Tibial nerve (tissue), 4 donors: ENCODE results near the gene MGLL. TPM values are rescaled to one million over a fixed set of nuclear protein-coding genes. Genes with fewer than 3 reads are reported as not detected.

Source experiments
- DNase-seq, 2 donors: peaks; one replicate each; pipeline ENCODE4 v3.0.0-alpha.2; 2019; ENCODE audit warnings: low spot score in 2 of 2
- H3K27ac ChIP-seq, 4 donors: fragments of 200-600 bp; sonication (generic) in 3 of 4; one replicate each; pipeline ENCODE4 v1.5.1; 2017 to 2019; ENCODE audit warnings: mild to moderate bottlenecking in 1 of 4
- H3K27me3 ChIP-seq, 2 donors: fragments of 200-600 bp; sonication (generic) in 1 of 2; one replicate each; pipeline versions ENCODE4 v1.5.1 to v1.6.0; 2017 to 2019
- H3K36me3 ChIP-seq, 3 donors: fragments of 200-600 bp; sonication (generic); one replicate each; pipeline ENCODE4 v1.5.1; 2018 to 2019
- H3K4me1 ChIP-seq, 4 donors: fragments of 200-600 bp; sonication (generic) in 3 of 4; one replicate each; pipeline ENCODE4 v1.5.1; 2017 to 2019
- H3K4me3 ChIP-seq, 4 donors: fragments of 200-600 bp; sonication (generic) in 3 of 4; one replicate each; pipeline ENCODE4 v1.5.1; 2017 to 2019; ENCODE audit warnings: mild to moderate bottlenecking in 1 of 4, moderate library complexity in 1 of 4
- H3K9me3 ChIP-seq, 4 donors: fragments of 200-600 bp; sonication (generic) in 3 of 4; one replicate each; pipeline ENCODE4 v1.5.1; 2017 to 2019
- CTCF ChIP-seq, 5 experiments: fragments of 200-600 bp in 3 of 5; fragments of 450-650 bp in 2 of 5; sonication (generic) in 3 of 5; IDR thresholded peaks; one replicate each; pipeline ENCODE4 v1.5.1; 2016 to 2019; ENCODE audit warnings: antibody characterized with exemption in 5 of 5, mild to moderate bottlenecking in 3 of 5, moderate library complexity in 2 of 5
- EP300 ChIP-seq, 2 donors: sonication (generic); formaldehyde crosslinking; IDR thresholded peaks; one replicate each; pipeline ENCODE4 v1.6.1; 2017; ENCODE audit warnings: antibody characterized with exemption in 2 of 2, mild to moderate bottlenecking in 1 of 2
- POLR2A ChIP-seq, 2 donors: fragments of 450-650 bp; IDR thresholded peaks; one replicate each; pipeline ENCODE4 v1.6.1; 2017; ENCODE audit warnings: antibody characterized with exemption in 2 of 2, mild to moderate bottlenecking in 2 of 2, moderate library complexity in 2 of 2
- whole genome bisulfite sequencing, 2 donors: methylation state at CpG; one replicate each; pipeline ENCODE4 v1.1.5; 2018; 5-methylcytosine and 5-hydroxymethylcytosine counted together
- total RNA-seq, 4 donors: library from RNA; depleted of rRNA; stranded (reverse); fragments of >200 nt; gene quantifications; one replicate each; pipeline ENCODE4 v1.1.0, GENCODE V29; 2016

Gene MGLL
- total RNA-seq, 4 donors from 2014 or later: 67.5 to 96.6 (median 86.1) TPM

GRCh38 chr3:127720985-127721935, 101.1 kb downstream of the MGLL start:
- WGBS, 2 donors: 90 to 92% methylated on average over 17 of the region's 17 CpGs
- no peak overlapping the region for H3K27ac ChIP-seq

GRCh38 chr3:127720161-127720823, 102.0 kb downstream of the MGLL start:
- no peaks in the 10 kb centered on the region for H3K27me3 ChIP-seq
- peaks cover 0 to 31% (median 0%) of the 10 kb centered on the region in 3 donors for H3K36me3 ChIP-seq
- no peak for DNase-seq
- TF ChIP-seq EP300 (IDR thresholded peaks at IDR 0.05): no peak
- no peak for TF ChIP-seq CTCF (IDR thresholded peaks at IDR 0.05)
- TF ChIP-seq POLR2A (IDR thresholded peaks at IDR 0.05): no peak
- H3K4me1 ChIP-seq: peaks cover 0 to 37% (median 0%) of the 10 kb centered on the region in 4 donors
- H3K9me3 ChIP-seq: no peaks in the 10 kb centered on the region
- H3K27ac ChIP-seq: no peak overlapping the region
- H3K4me3 ChIP-seq: no peak overlapping the region
- WGBS, 2 donors: 86 to 93% methylated on average over 15 of the region's 15 CpGs

More at GRCh38 chr3:127720985-127721935, 101.1 kb downstream of the MGLL start:
- H3K27me3 ChIP-seq: no peaks in the 10 kb centered on the region
- no peak for DNase-seq
- no peaks in the 10 kb centered on the region for H3K9me3 ChIP-seq
- H3K4me3 ChIP-seq: no peak overlapping the region
- H3K4me1 ChIP-seq: peaks cover 0 to 29% (median 0%) of the 10 kb centered on the region in 4 donors
- peaks cover 0 to 25% (median 0%) of the 10 kb centered on the region in 3 donors for H3K36me3 ChIP-seq
- TF ChIP-seq EP300 (IDR thresholded peaks at IDR 0.05): no peak
- no peak for TF ChIP-seq POLR2A (IDR thresholded peaks at IDR 0.05)
- TF ChIP-seq CTCF (IDR thresholded peaks at IDR 0.05): no peak

DNA sequence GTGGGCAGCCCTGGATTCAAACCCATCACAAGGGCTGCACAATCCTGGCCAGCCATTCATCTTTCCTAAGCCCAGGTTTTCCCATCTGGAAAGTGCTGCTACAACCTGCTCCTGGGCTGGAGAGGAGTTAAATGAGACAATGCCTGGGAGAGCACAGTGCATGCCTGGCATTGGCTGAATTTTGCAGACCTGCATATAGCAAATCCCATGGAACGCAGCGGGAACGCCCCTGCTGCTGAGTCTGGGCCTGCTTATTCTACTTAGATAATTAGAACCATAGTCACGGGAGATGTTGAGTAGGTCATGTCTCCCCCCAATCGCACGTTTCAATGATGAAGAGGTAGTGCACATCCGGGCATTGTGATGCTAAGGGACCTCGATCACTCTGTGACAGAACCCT, 102.9 kb downstream of the MGLL start:
- peaks cover 0 to 44% (median 0%) of the 10 kb centered on the region in 4 donors for H3K4me1 ChIP-seq

DNA sequence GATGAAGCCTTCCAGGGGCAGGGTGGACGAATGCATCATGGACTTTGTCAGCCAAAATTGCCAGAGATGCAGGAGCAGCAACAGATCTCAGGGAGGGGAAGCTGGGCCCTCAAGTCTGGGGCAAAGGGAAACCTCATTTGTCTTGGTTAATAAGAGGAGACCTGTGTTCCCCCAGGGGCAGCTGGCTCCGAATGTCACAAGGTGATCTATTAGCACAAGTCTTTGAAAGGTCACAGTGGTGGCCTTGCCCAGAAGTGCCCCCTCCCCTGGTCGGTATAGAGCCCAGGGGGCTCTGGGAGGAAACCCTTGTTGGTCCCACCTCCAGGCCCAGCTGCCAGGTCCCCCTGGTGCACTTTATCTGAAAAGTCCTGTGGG, 103.4 kb downstream of the MGLL start:
- Histone ChIP-seq H3K27me3 (no peaks in the 10 kb centered on the region), H3K36me3 (peaks cover 0 to 36% (median 0%) of the 10 kb centered on the region in 3 donors), H3K4me1 (peaks cover 0 to 47% (median 0%) of the 10 kb centered on the region in 4 donors), H3K27ac (no peak overlapping the region), H3K9me3 (no peaks in the 10 kb centered on the region), H3K4me3 (no peak overlapping the region)
- WGBS, 2 donors: 50 to 71% methylated on average over 3 of the region's 3 CpGs
- TF ChIP-seq CTCF (IDR thresholded peaks at IDR 0.05) (no peak), POLR2A (IDR thresholded peaks at IDR 0.05) (no peak), EP300 (IDR thresholded peaks at IDR 0.05) (no peak)
- no peak for DNase-seq

More for the DNA sequence above, 102.9 kb downstream of the MGLL start:
- no peak overlapping the region for H3K27ac ChIP-seq
- H3K9me3 ChIP-seq: no peaks in the 10 kb centered on the region
- no peaks in the 10 kb centered on the region for H3K27me3 ChIP-seq
- H3K36me3 ChIP-seq: peaks cover 0 to 36% (median 0%) of the 10 kb centered on the region in 3 donors
- WGBS, 2 donors: 94 to 97% methylated on average over 8 of the region's 8 CpGs
- no peak for DNase-seq
- no peak for TF ChIP-seq CTCF (IDR thresholded peaks at IDR 0.05)
- TF ChIP-seq POLR2A (IDR thresholded peaks at IDR 0.05): no peak
- TF ChIP-seq EP300 (IDR thresholded peaks at IDR 0.05): no peak
- H3K4me3 ChIP-seq: no peak overlapping the region
